IgD-negative memory B cell (primary cell): Measurements from ENCODE around the gene ERAP2. TPM values are rescaled to one million over a fixed set of nuclear protein-coding genes. Genes with fewer than 3 reads are reported as not detected.
A peak's percentile ranks its signal among the peaks of the same experiment; 100 is the strongest.

Source experiments
- H3K27ac Mint-ChIP-seq, 3 donors: one replicate each; pipeline ENCODE4 v1.8.0; 2020 to 2022; ENCODE audit warnings: mild to moderate bottlenecking in 3 of 3, mixed read lengths in 3 of 3, moderate library complexity in 1 of 3
- H3K27me3 Mint-ChIP-seq: one replicate; pipeline ENCODE4 v1.8.0; 2021; ENCODE audit warnings: mixed read lengths
- H3K36me3 Mint-ChIP-seq: one replicate; pipeline ENCODE4 v1.8.0; 2020; ENCODE audit warnings: mild to moderate bottlenecking, mixed read lengths
- H3K4me1 Mint-ChIP-seq, 3 donors: one replicate each; pipeline ENCODE4 v1.8.0; 2020 to 2022; ENCODE audit warnings: mixed read lengths in 3 of 3, mild to moderate bottlenecking in 1 of 3
- H3K4me3 Mint-ChIP-seq, 4 donors: one replicate each; pipeline ENCODE4 v1.8.0; 2020 to 2022; ENCODE audit warnings: mild to moderate bottlenecking in 4 of 4, mixed read lengths in 4 of 4, moderate library complexity in 3 of 4
- H3K9me3 Mint-ChIP-seq, 3 donors: one replicate each; pipeline ENCODE4 v1.8.0; 2020 to 2021; ENCODE audit warnings: mixed read lengths in 3 of 3, mild to moderate bottlenecking in 1 of 3
- polyA plus RNA-seq: library from polyadenylated mRNA; unstranded; fragments of 300-500 nt; fragmentation: Illumina TruSeq; gene quantifications from one replicate; pipeline ENCODE4 v1.2.3, GENCODE V29; 2021

The ERAP2 gene
- polyA plus RNA-seq, 1 donor from 2014 or later: 87.4 TPM

- Mint-ChIP-seq H3K36me3 (no peaks in the 10 kb centered on the region), H3K27me3 (peaks cover 1% of the 10 kb centered on the region), H3K4me1 (no peaks in the 10 kb centered on the region), H3K4me3 (no peak overlapping the region), H3K9me3 (no peaks in the 10 kb centered on the region), H3K27ac (no peak overlapping the region)
Observed at GRCh38 chr5:96855031-96855872, 21.0 kb upstream of the ERAP2 start.

- Mint-ChIP-seq H3K9me3 (no peaks in the 10 kb centered on the region), H3K36me3 (no peaks in the 10 kb centered on the region), H3K4me1 (peaks cover 5 to 7% (median 7%) of the 10 kb centered on the region in 3 donors), H3K27ac (peak overlapping the region in 1 of 3 donors; percentile 60), H3K4me3 (no peak overlapping the region), H3K27me3 (peaks cover 1% of the 10 kb centered on the region)
Observed at GRCh38 chr5:96856371-96856770, 19.9 kb upstream of the ERAP2 start.

GRCh38 chr5:96857454-96857853 lies 18.8 kb upstream of the ERAP2 start:
- no peak overlapping the region for H3K27ac Mint-ChIP-seq
- H3K36me3 Mint-ChIP-seq: no peaks in the 10 kb centered on the region
- peaks cover 5 to 9% (median 7%) of the 10 kb centered on the region in 3 donors for H3K4me1 Mint-ChIP-seq
- no peaks in the 10 kb centered on the region for H3K27me3 Mint-ChIP-seq
- no peaks in the 10 kb centered on the region for H3K9me3 Mint-ChIP-seq
- H3K4me3 Mint-ChIP-seq: no peak overlapping the region

- no peak overlapping the region for H3K27ac Mint-ChIP-seq
- no peaks in the 10 kb centered on the region for H3K9me3 Mint-ChIP-seq
- H3K4me3 Mint-ChIP-seq: no peak overlapping the region
- H3K27me3 Mint-ChIP-seq: no peaks in the 10 kb centered on the region
- no peaks in the 10 kb centered on the region for H3K36me3 Mint-ChIP-seq
- H3K4me1 Mint-ChIP-seq: peaks cover 5 to 9% (median 7%) of the 10 kb centered on the region in 3 donors
Observed at GRCh38 chr5:96857924-96858323, 18.4 kb upstream of the ERAP2 start.

- Mint-ChIP-seq H3K4me1 (peaks cover 5 to 9% (median 7%) of the 10 kb centered on the region in 3 donors), H3K9me3 (no peaks in the 10 kb centered on the region), H3K4me3 (no peak overlapping the region), H3K27me3 (no peaks in the 10 kb centered on the region), H3K36me3 (no peaks in the 10 kb centered on the region), H3K27ac (no peak overlapping the region)
Observed at GRCh38 chr5:96859375-96859774, 16.9 kb upstream of the ERAP2 start.

- Mint-ChIP-seq H3K4me1 (peaks cover 5 to 9% (median 7%) of the 10 kb centered on the region in 3 donors), H3K27ac (no peak overlapping the region), H3K27me3 (no peaks in the 10 kb centered on the region), H3K4me3 (no peak overlapping the region), H3K36me3 (peaks cover 2% of the 10 kb centered on the region), H3K9me3 (no peaks in the 10 kb centered on the region)
Observed at GRCh38 chr5:96861076-96861475, 15.2 kb upstream of the ERAP2 start.

- Mint-ChIP-seq H3K4me3 (no peak overlapping the region), H3K36me3 (peaks cover 2% of the 10 kb centered on the region), H3K9me3 (no peaks in the 10 kb centered on the region), H3K27ac (no peak overlapping the region), H3K4me1 (peaks cover 5 to 9% (median 7%) of the 10 kb centered on the region in 3 donors), H3K27me3 (no peaks in the 10 kb centered on the region)
Observed at GRCh38 chr5:96863114-96863513, 13.2 kb upstream of the ERAP2 start.

GRCh38 chr5:96863949-96864584 lies 12.2 kb upstream of the ERAP2 start:
- Mint-ChIP-seq H3K9me3 (no peaks in the 10 kb centered on the region), H3K27me3 (no peaks in the 10 kb centered on the region), H3K27ac (no peak overlapping the region), H3K4me3 (no peak overlapping the region), H3K4me1 (peaks cover 9 to 13% (median 12%) of the 10 kb centered on the region in 3 donors), H3K36me3 (peaks cover 2% of the 10 kb centered on the region)

GRCh38 chr5:96864922-96865530 lies 11.3 kb upstream of the ERAP2 start:
- Mint-ChIP-seq H3K4me3 (no peak overlapping the region), H3K27me3 (no peaks in the 10 kb centered on the region), H3K27ac (no peak overlapping the region), H3K36me3 (peaks cover 2% of the 10 kb centered on the region), H3K4me1 (peaks cover 18 to 21% (median 21%) of the 10 kb centered on the region in 3 donors), H3K9me3 (no peaks in the 10 kb centered on the region)

- peaks cover 39 to 42% (median 40%) of the 10 kb centered on the region in 3 donors for H3K4me1 Mint-ChIP-seq
- H3K27ac Mint-ChIP-seq: peak overlapping the region in 2 of 3 donors; percentile 46
- no peaks in the 10 kb centered on the region for H3K9me3 Mint-ChIP-seq
- H3K4me3 Mint-ChIP-seq: peak overlapping the region in 1 of 4 donors; percentile 9
- peaks cover 2% of the 10 kb centered on the region for H3K36me3 Mint-ChIP-seq
- H3K27me3 Mint-ChIP-seq: no peaks in the 10 kb centered on the region
Observed at GRCh38 chr5:96868603-96869371, 7.5 kb upstream of the ERAP2 start.

- peak overlapping the region in 2 of 3 donors; percentile 46 for H3K27ac Mint-ChIP-seq
- H3K27me3 Mint-ChIP-seq: no peaks in the 10 kb centered on the region
- H3K9me3 Mint-ChIP-seq: no peaks in the 10 kb centered on the region
- H3K4me1 Mint-ChIP-seq: peaks cover 40 to 42% (median 41%) of the 10 kb centered on the region in 3 donors
- peaks cover 2% of the 10 kb centered on the region for H3K36me3 Mint-ChIP-seq
- H3K4me3 Mint-ChIP-seq: peak overlapping the region in 1 of 4 donors; percentile 9
Observed at GRCh38 chr5:96869372-96869641, 7.0 kb upstream of the ERAP2 start.

- Mint-ChIP-seq H3K27me3 (no peaks in the 10 kb centered on the region), H3K4me3 (peak overlapping the region; percentile 5 to 74 (median 18)), H3K36me3 (no peaks in the 10 kb centered on the region), H3K27ac (peak overlapping the region; percentile 54 to 72 (median 58)), H3K4me1 (peaks cover 44 to 50% (median 48%) of the 10 kb centered on the region in 3 donors), H3K9me3 (no peaks in the 10 kb centered on the region)
Observed at GRCh38 chr5:96870094-96871026, 5.9 kb upstream of the ERAP2 start.

- peak overlapping the region; percentile 12 to 74 (median 45) for H3K4me3 Mint-ChIP-seq
Observed at GRCh38 chr5:96871027-96871399, 5.3 kb upstream of the ERAP2 start.

GRCh38 chr5:96871686-96872085 lies 4.6 kb upstream of the ERAP2 start:
- no peaks in the 10 kb centered on the region for H3K9me3 Mint-ChIP-seq
- H3K27ac Mint-ChIP-seq: no peak overlapping the region
- peak overlapping the region in 2 of 4 donors; percentile 15 to 52 for H3K4me3 Mint-ChIP-seq
- no peaks in the 10 kb centered on the region for H3K36me3 Mint-ChIP-seq
- no peaks in the 10 kb centered on the region for H3K27me3 Mint-ChIP-seq
- peaks cover 51 to 62% (median 55%) of the 10 kb centered on the region in 3 donors for H3K4me1 Mint-ChIP-seq

More at GRCh38 chr5:96871027-96871399, 5.3 kb upstream of the ERAP2 start:
- Mint-ChIP-seq H3K4me1 (peaks cover 51 to 56% (median 55%) of the 10 kb centered on the region in 3 donors), H3K36me3 (no peaks in the 10 kb centered on the region), H3K27ac (peak overlapping the region; percentile 25 to 58 (median 54)), H3K27me3 (no peaks in the 10 kb centered on the region), H3K9me3 (no peaks in the 10 kb centered on the region)
